Measurements from ENCODE around the gene INKA2. TPM values are rescaled to one million over a fixed set of nuclear protein-coding genes. Genes with fewer than 3 reads are reported as not detected.

The INKA2 gene
- 7.9 and 8.2 TPM in 2 replicates for total RNA-seq

GRCh38 chr1:111739194-111739924 is at the start of gene INKA2:
TSS of gene INKA2 (minus strand) at chr1:111739395. CDS start at chr1:111739242, 153 bp downstream.

GRCh38 chr1:111755331-111756123 is 16.3 kb upstream of the INKA2 start, which contains the start of gene DDX20:
TSS of gene DDX20 (plus strand) at chr1:111755901. CDS start at chr1:111755925, 24 bp downstream.

Other genes starting within 250 kb of the INKA2 start
- gene ADORA3, start 235.8 kb downstream of the INKA2 start, total RNA-seq: not detected in 2 replicates
- gene TMIGD3, start 235.8 kb downstream of the INKA2 start, total RNA-seq: not detected in 2 replicates
- gene RAP1A, start 119.6 kb downstream of the INKA2 start, total RNA-seq: 27.4 and 29.3 TPM in 2 replicates
- 10.2 and 16.9 TPM in 2 replicates for gene DDX20, start 16.5 kb upstream of the INKA2 start, total RNA-seq

All from cardiac ventricle fibroblast (primary cell).